ENCODE results near the gene DOK5. TPM values are rescaled to one million over a fixed set of nuclear protein-coding genes. Genes with fewer than 3 reads are reported as not detected.

DOK5 gene
- total and polyA plus RNA-seq, 4 donors, result 0.37 to 3.1 (median 0.46) TPM

DNA sequence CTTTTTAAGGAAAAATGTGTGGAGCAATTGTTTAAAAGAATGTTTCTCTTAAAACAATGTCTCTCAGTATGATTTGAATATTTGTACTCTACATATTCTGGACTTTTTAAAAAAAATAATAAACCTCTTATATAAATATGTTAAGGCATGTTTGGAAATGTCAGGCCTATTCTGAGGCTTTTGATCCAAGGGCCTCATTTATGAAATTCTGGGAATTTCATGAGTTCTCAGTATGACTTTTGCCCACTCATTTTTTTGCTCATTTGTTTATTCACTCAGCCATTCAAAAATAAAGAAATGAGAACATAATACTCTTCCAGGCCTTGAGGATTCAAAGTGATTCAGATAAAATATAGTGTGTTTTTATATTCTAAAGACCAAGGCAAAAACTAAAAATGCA is 60.4 kb downstream of the DOK5 start:
- Histone ChIP-seq H3K9me3 (ENCODE audit: control insufficient read depth in 4 of 4, insufficient read depth in 3 of 4, low read length in 3 of 4) (peaks cover 0 to 4% (median 3%) of the 10 kb centered on the region in 4 donors), H3K27me3 (ENCODE audit: control insufficient read depth in 3 of 3, insufficient read depth in 3 of 3, low read length in 2 of 3) (no peaks in the 10 kb centered on the region), H3K4me3 (no peak overlapping the region), H3K4me1 (ENCODE audit: control insufficient read depth in 5 of 5, insufficient read depth in 5 of 5, low read length in 5 of 5) (no peaks in the 10 kb centered on the region), H3K9ac (ENCODE audit: insufficient read depth in 1 of 2, low read length in 2 of 2) (no peak overlapping the region), H3K27ac (ENCODE audit: low read depth in 1 of 2, low read length in 1 of 2) (no peak overlapping the region), H3K36me3 (ENCODE audit: control insufficient read depth in 4 of 4, insufficient read depth in 4 of 4, low read length in 4 of 4) (no peaks in the 10 kb centered on the region)
- ATAC-seq (ENCODE audit: insufficient read depth, low FRiP score) (no peak), DNase-seq (no peak)
- TF ChIP-seq, protein P1, sequence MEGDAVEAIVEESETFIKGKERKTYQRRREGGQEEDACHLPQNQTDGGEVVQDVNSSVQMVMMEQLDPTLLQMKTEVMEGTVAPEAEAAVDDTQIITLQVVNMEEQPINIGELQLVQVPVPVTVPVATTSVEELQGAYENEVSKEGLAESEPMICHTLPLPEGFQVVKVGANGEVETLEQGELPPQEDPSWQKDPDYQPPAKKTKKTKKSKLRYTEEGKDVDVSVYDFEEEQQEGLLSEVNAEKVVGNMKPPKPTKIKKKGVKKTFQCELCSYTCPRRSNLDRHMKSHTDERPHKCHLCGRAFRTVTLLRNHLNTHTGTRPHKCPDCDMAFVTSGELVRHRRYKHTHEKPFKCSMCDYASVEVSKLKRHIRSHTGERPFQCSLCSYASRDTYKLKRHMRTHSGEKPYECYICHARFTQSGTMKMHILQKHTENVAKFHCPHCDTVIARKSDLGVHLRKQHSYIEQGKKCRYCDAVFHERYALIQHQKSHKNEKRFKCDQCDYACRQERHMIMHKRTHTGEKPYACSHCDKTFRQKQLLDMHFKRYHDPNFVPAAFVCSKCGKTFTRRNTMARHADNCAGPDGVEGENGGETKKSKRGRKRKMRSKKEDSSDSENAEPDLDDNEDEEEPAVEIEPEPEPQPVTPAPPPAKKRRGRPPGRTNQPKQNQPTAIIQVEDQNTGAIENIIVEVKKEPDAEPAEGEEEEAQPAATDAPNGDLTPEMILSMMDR (IDR thresholded peaks at IDR 0.05; ENCODE audit: control extremely low read depth, extremely low read depth), result no peak

DNA sequence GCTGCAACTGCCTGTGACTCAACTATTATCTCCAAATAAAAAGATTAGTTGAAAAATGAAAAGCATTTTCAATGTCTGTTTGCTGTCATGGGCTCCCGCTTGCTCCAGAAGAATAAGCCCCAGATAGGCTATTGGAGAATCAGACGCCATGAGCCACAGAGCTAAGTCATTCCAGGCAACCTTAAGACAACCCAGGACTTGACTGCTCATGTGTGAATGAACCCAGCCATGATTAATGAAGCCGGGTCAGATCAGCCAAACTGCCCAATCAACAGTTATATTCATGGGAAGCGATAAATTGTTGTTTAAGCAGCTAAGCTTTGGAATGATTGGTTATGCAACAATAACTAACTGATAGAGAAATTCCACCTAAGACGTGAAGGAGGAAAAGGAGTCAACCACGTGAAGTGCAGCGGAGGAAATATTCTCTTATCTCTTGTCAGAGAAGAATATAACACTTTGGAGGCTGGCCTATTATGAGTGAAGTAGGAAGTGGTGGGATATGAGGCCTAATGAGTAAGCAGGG is 64.2 kb downstream of the DOK5 start:
- Histone ChIP-seq H3K9me3 (ENCODE audit: control insufficient read depth in 4 of 4, insufficient read depth in 3 of 4, low read length in 3 of 4) (peaks cover 0 to 4% (median 1%) of the 10 kb centered on the region in 4 donors), H3K27me3 (ENCODE audit: control insufficient read depth in 3 of 3, insufficient read depth in 3 of 3, low read length in 2 of 3) (no peaks in the 10 kb centered on the region), H3K27ac (ENCODE audit: low read depth in 1 of 2, low read length in 1 of 2) (no peak overlapping the region), H3K9ac (ENCODE audit: insufficient read depth in 1 of 2, low read length in 2 of 2) (no peak overlapping the region), H3K4me3 (no peak overlapping the region), H3K4me1 (ENCODE audit: control insufficient read depth in 5 of 5, insufficient read depth in 5 of 5, low read length in 5 of 5) (no peaks in the 10 kb centered on the region), H3K36me3 (ENCODE audit: control insufficient read depth in 4 of 4, insufficient read depth in 4 of 4, low read length in 4 of 4) (no peaks in the 10 kb centered on the region)
- 76 to 80% methylated on average over 7 of the region's 7 CpGs for WGBS, 2 donors
- TF ChIP-seq, protein P1 (IDR thresholded peaks at IDR 0.05; ENCODE audit: control extremely low read depth, extremely low read depth), result no peak
- DNase-seq (no peak), ATAC-seq (ENCODE audit: insufficient read depth, low FRiP score) (no peak)

DNA sequence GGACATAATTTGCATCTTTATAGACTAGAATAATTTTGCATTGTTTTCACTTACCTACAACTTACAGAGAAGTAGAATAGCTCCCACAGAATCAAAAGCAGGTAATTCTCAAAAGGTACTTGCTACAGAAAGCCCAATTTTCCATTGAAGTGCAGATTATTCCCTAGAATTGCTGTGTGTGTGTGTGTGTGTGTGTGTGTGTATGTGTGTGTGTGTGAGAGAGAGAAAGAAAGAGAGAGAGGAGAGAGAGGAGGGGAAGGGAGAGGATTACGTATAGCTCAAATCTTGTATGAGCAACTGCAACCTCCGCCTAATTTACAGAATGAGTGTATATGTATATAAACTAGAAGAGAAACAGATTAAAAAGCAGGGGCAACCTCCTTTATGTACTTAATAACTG is 68.0 kb downstream of the DOK5 start:
- no peak overlapping the region for H3K4me3 ChIP-seq
- no peak for DNase-seq

More for the DNA sequence above, 68.0 kb downstream of the DOK5 start:
- 59 to 93% methylated on average over 2 of the region's 2 CpGs for WGBS, 2 donors
- Histone ChIP-seq H3K27me3 (ENCODE audit: control insufficient read depth in 3 of 3, insufficient read depth in 3 of 3, low read length in 2 of 3) (no peaks in the 10 kb centered on the region), H3K36me3 (ENCODE audit: control insufficient read depth in 4 of 4, insufficient read depth in 4 of 4, low read length in 4 of 4) (no peaks in the 10 kb centered on the region), H3K9me3 (ENCODE audit: control insufficient read depth in 4 of 4, insufficient read depth in 3 of 4, low read length in 3 of 4) (peaks cover 0 to 4% (median under 1%) of the 10 kb centered on the region in 4 donors), H3K27ac (ENCODE audit: low read depth in 1 of 2, low read length in 1 of 2) (no peak overlapping the region), H3K4me1 (ENCODE audit: control insufficient read depth in 5 of 5, insufficient read depth in 5 of 5, low read length in 5 of 5) (no peaks in the 10 kb centered on the region), H3K9ac (ENCODE audit: insufficient read depth in 1 of 2, low read length in 2 of 2) (no peak overlapping the region)
- no peak for ATAC-seq (ENCODE audit: insufficient read depth, low FRiP score)
- TF ChIP-seq, protein P1 (IDR thresholded peaks at IDR 0.05; ENCODE audit: control extremely low read depth, extremely low read depth), result no peak
